ENCODE results near the gene AXIN1.

AXIN1 gene

DNA sequence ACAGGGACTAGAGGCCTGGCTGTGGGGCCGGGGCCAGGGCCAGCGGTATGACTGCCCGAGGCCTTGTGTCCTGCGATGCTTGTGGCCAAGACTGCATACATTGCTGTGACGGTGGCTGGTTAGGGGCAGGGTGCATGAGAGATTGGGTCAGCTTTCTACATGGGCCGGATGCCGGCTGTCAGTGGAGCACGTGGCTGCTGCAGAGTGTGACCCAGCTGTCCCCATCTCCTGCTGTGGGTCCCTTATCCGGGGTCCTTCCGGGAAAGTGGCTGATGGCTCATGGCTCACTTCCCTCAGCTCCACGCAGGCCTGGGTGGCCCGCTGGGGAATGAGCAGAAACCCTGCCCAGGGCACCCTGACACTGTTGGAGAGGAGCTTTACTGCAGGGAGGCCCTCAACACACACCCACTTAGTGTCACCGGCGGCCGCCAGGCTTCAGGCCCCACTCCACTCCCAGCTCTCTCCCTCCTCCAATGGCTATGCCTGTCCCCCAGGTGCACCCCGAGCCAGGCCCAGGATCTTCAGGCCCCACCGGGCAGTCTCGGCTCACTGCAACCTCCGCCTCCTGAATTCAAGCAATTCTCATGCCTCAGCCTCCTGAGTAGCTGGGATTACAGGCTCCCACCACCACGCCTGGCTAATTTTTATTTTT, 76.0 kb downstream of the AXIN1 start:
- no peak for DNase-seq (ENCODE audit: extremely low spot score)
- TF ChIP-seq, protein P1, sequence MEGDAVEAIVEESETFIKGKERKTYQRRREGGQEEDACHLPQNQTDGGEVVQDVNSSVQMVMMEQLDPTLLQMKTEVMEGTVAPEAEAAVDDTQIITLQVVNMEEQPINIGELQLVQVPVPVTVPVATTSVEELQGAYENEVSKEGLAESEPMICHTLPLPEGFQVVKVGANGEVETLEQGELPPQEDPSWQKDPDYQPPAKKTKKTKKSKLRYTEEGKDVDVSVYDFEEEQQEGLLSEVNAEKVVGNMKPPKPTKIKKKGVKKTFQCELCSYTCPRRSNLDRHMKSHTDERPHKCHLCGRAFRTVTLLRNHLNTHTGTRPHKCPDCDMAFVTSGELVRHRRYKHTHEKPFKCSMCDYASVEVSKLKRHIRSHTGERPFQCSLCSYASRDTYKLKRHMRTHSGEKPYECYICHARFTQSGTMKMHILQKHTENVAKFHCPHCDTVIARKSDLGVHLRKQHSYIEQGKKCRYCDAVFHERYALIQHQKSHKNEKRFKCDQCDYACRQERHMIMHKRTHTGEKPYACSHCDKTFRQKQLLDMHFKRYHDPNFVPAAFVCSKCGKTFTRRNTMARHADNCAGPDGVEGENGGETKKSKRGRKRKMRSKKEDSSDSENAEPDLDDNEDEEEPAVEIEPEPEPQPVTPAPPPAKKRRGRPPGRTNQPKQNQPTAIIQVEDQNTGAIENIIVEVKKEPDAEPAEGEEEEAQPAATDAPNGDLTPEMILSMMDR (IDR thresholded peaks at IDR 0.05; ENCODE audit: control extremely low read depth, extremely low read depth, low read depth, missing control alignments), result no peak
- POLR2A ChIA-PET, result interaction anchor here (0.6 kb wide), 1 partner anchor 39 kb away, joined by 3 read pairs; no protein-coding TSS in a partner anchor

DNA sequence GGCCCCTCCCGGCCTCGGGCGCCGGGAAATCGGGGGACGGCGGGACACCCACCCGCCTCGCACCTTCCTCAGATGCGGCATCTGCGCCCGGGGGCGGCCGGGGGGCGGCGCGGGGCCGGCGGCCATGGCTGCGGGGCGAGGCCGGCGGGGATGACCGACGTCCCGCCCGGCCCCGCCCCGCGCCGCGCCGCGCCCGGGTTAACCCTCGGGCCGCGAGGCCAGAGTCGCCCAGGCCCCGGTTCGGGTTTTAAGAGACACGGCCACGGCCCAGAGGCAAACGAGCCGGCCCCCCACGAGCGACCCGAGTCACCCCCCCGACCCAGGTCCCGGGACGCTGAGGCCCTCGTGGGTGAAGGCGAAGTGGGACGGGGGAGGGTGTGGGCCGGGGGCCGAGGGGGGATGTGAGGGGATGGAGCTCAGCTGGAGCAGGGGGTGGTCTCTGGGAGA, 76.7 kb downstream of the AXIN1 start, which contains the start of gene RGS11:
Gene RGS11, minus strand, starts transcription at position 159 of the 447 bp plus-strand sequence. Its CDS starts 33 bp downstream, at position 126.
- DNase-seq (ENCODE audit: extremely low spot score), result no peak
- CTCF ChIA-PET, result no interaction called here
- POLR2A ChIA-PET, result no interaction called here
- TF ChIP-seq, protein P1 (IDR thresholded peaks at IDR 0.05; ENCODE audit: control extremely low read depth, extremely low read depth, low read depth, missing control alignments), result no peak

More for the DNA sequence above, 76.0 kb downstream of the AXIN1 start:
- CTCF ChIA-PET, result interaction anchor here (1.9 kb wide), 1 partner anchor 169 kb away, joined by 4 read pairs; no protein-coding TSS in a partner anchor

DNA sequence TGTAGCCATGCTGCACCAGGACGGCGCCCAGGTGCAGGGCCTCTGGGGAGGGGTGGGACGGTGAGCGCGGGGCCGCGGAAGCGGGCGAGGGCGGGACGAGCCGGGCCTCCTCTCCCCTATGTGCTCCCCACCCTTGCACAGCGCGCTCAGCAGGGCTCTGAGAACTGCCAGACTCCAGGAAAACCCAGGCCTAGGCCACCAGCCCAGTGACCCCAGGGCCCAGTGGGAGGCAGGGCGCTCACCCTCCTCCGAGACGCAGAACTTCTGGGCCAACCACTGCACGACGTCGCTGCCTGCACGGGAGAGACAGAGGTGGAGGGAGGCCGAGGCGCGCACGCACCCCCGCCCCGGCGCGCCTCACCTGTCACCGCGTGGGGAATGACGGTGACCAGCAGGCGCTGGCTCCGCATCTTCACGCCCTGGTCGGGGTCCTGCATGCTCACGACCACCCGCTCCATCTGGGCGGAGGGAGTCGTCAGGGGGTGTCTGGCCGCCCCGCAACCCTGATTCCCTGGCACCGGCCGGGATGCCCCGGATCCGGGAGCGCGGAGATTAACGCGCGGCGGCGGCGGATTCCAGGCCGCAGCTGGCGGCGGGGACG, 77.4 kb downstream of the AXIN1 start:
- ChIA-PET CTCF (no interaction called here), POLR2A (no interaction called here)
- no peak for DNase-seq (ENCODE audit: extremely low spot score)
- TF ChIP-seq, protein P1 (IDR thresholded peaks at IDR 0.05; ENCODE audit: control extremely low read depth, extremely low read depth, low read depth, missing control alignments), result no peak

DNA sequence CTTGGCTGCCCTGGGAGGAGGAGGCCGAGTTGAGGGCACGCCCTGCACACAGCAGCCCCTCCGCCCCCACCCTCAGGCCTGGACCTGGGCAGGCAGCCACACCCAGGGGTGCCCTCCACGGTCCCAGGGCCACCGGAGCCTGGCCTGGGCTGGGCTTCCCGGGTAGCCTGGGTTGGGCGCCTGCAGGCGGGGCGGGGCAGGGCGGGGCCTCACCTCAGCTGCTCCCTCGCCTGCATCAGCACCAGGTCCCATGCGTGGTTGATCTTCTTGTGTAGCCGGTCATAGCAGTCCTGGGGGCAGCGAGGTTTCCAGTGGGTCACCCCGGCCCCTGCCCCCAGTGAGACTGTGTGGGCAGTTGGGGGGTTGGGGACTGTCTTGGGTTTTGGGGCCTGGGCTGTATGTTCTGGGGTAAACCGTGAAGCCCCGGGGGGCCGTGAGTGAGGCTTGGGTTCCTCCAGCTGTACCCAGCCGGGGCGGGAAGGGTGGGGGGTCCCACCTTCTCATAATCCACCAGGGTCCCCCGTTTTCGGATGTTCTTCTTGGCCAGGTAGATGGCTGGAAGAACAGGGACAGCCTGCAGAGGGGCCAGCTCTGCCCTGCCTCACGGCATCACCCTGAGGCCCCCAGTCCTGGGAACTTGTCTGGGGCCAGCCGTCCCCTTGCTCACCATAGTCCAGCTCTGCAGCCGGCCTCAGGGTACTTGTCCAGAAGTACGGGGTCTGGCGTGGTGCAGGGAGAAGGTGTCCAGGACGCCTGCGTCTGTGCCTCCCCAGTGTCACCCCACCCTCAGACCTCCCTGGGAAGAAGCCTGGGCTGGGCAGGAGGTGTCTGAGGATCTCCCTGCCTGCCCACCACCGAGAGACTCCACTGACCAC, 78.7 kb downstream of the AXIN1 start:
- POLR2A ChIA-PET, result no interaction called here
- TF ChIP-seq, protein P1 (IDR thresholded peaks at IDR 0.05; ENCODE audit: control extremely low read depth, extremely low read depth, low read depth, missing control alignments), result no peak
- no peak for DNase-seq (ENCODE audit: extremely low spot score)
- CTCF ChIA-PET, result no interaction called here

DNA sequence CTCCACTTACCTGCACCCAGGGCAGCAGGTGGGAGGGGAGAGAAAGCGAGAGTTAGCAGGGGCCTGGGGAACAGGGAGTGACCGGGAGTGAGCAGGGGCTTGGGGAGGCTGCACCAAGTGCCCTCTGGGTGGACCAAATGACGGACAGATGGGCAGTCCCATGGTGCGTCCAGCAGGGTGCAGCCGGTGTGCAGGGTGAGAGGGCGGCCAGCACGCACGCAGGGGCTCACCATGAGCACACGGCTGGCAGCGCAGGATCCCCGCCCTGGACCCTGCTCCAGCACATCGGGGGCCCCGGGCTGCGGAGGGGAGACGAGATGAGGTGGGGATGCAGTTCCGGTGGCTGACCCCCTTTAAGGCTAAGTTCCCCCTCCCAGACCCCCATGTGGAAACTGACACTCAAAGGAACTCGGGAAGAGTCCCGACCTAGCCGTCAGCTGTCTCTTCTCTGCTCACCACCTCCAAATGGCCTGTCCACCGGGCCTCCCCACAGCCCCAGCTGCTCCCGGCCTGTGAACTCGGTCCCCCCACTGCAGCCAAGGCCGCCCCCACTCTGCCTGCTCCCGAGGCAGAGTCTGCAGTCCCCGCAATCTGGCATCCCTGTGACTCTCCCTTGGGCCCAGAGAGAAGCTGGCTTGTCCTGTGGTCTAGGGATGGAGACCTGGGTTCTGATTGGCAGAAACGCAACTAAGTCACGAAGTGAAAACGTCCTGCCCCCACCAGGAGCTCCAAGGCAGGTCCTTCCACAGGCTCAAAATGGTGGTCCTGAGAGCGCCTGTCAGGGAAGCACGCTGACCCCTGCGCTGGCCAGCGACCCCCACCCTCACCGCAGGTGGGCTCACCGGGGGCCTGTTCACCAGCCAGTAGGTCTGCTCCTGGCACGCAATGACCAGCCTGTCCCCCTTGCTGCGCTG, 79.6 kb downstream of the AXIN1 start:
- DNase-seq (ENCODE audit: extremely low spot score), result no peak
- POLR2A ChIA-PET, result no interaction called here
- TF ChIP-seq, protein P1 (IDR thresholded peaks at IDR 0.05; ENCODE audit: control extremely low read depth, extremely low read depth, low read depth, missing control alignments), result no peak
- CTCF ChIA-PET, result no interaction called here

Measured in GM10248 (cell line).